Keratinocyte (primary cell): ENCODE measurements around the gene ZSCAN5A. TPM values are rescaled to one million over a fixed set of nuclear protein-coding genes. Genes with fewer than 3 reads are reported as not detected.

Experiments
- DNase-seq: peaks from one replicate; pipeline ENCODE4 v3.0.0-alpha.2; 2011; ENCODE audit warnings: low read depth, missing footprints, low spot score
- FAIRE-seq: peaks from 2 replicates; lab custom pipeline; 2011; peaks lifted over from hg19 to GRCh38; lab: Jason Lieb, UNC
- H2AFZ ChIP-seq: 2 replicates; pipeline ENCODE4 v1.6.0; 2012; ENCODE audit warnings: low read length, control low read depth, inconsistent platforms; ENCODE audit not compliant: control insufficient read depth
- H3K27ac ChIP-seq: 2 replicates; pipeline ENCODE4 v1.5.1; 2011; ENCODE audit warnings: low read length; ENCODE audit not compliant: control insufficient read depth, insufficient read depth
- H3K27me3 ChIP-seq: 3 replicates; pipeline ENCODE4 v1.6.0; 2011; ENCODE audit warnings: low read length; ENCODE audit not compliant: control insufficient read depth, insufficient read depth; ENCODE audit errors: extremely low read depth
- H3K36me3 ChIP-seq, 2 experiments: 2 replicates in 1 of 2; 3 replicates in 1 of 2; pipeline ENCODE4 v1.5.1; 2011; ENCODE audit warnings: low read length in 2 of 2, mild to moderate bottlenecking in 1 of 2; ENCODE audit not compliant: control insufficient read depth in 2 of 2, insufficient read depth in 2 of 2; ENCODE audit errors: extremely low read depth in 1 of 2
- H3K4me1 ChIP-seq: 3 replicates; pipeline ENCODE4 v1.5.1; 2011; ENCODE audit warnings: low read length; ENCODE audit not compliant: control insufficient read depth, insufficient read depth; ENCODE audit errors: extremely low read depth
- H3K4me2 ChIP-seq: 3 replicates; pipeline ENCODE4 v1.6.0; 2011; ENCODE audit warnings: low read depth, low read length; ENCODE audit not compliant: control insufficient read depth, insufficient read depth; ENCODE audit errors: extremely low read depth
- H3K4me3 ChIP-seq, 3 experiments: fragments of 200-600 bp in 1 of 3; sonication (generic) in 1 of 3; 2 replicates in 2 of 3; 3 replicates in 1 of 3; pipeline ENCODE4 v1.5.1; 2011 to 2016; ENCODE audit warnings: low read length in 3 of 3, mild to moderate bottlenecking in 3 of 3, control low read depth in 2 of 3, inconsistent platforms in 1 of 3, low read depth in 1 of 3, mixed read lengths in 1 of 3, mixed run types in 1 of 3, moderate library complexity in 1 of 3; ENCODE audit not compliant: control insufficient read depth in 2 of 3, insufficient read depth in 2 of 3; ENCODE audit errors: extremely low read depth in 1 of 3
- H3K79me2 ChIP-seq: 2 replicates; pipeline ENCODE4 v1.6.0; 2012; ENCODE audit warnings: low read length; ENCODE audit not compliant: control insufficient read depth, insufficient read depth
- H3K9ac ChIP-seq: 3 replicates; pipeline ENCODE4 v1.6.0; 2011; ENCODE audit warnings: low read length; ENCODE audit not compliant: control insufficient read depth, insufficient read depth; ENCODE audit errors: extremely low read depth
- H3K9me1 ChIP-seq: 3 replicates; pipeline ENCODE4 v1.6.0; 2011; ENCODE audit warnings: low read length; ENCODE audit not compliant: control insufficient read depth, insufficient read depth; ENCODE audit errors: extremely low read depth
- H3K9me3 ChIP-seq: 2 replicates; pipeline ENCODE4 v1.5.1; 2012; ENCODE audit warnings: low read depth, low read length; ENCODE audit not compliant: control insufficient read depth
- H4K20me1 ChIP-seq: 3 replicates; pipeline ENCODE4 v1.6.0; 2011; ENCODE audit warnings: low read length; ENCODE audit not compliant: control insufficient read depth, insufficient read depth; ENCODE audit errors: extremely low read depth
- EZH2 ChIP-seq: IDR thresholded peaks from one replicate; pipeline ENCODE4 v1.6.1; 2012; ENCODE audit warnings: inconsistent platforms, mild to moderate bottlenecking, low read length, moderate library complexity
- dilution Hi-C: fragments of 300-500 bp; cut with MboI; formaldehyde crosslinking; loops from one replicate; pipeline ENCODE4 v1.7.0; 2020; ENCODE audit warnings: low sequenced_read_pairs; ENCODE audit not compliant: extremely low pct_ligation_motif_present
- polyA plus RNA-seq, 5 experiments: library from polyadenylated mRNA; depleted of rRNA in 3 of 5; stranded (reverse) in 3 of 5; stranded (forward) in 1 of 5; unstranded in 1 of 5; fragments of >200 nt; gene quantifications; 1 replicate in 1 of 5; 2 replicates in 3 of 5; 3 replicates in 1 of 5; pipeline versions ENCODE4 v1.2.1 to v1.2.3, GENCODE V29; 2011 to 2012; ENCODE audit warnings: missing spikeins in 2 of 5, low read depth in 1 of 5, low replicate concordance in 1 of 5
- TF ChIP-seq, protein P1 (sequence below), 3 experiments: IDR thresholded peaks in 1 of 3; conservative IDR thresholded peaks in 1 of 3; optimal IDR thresholded peaks in 1 of 3; 2 replicates in 2 of 3; 3 replicates in 1 of 3; pipeline versions ENCODE3 to v1.5.1; 2011; ENCODE audit warnings: low read length in 3 of 3, mild to moderate bottlenecking in 3 of 3, moderate library complexity in 2 of 3, control low read depth in 1 of 3, inconsistent platforms in 1 of 3; ENCODE audit not compliant: insufficient read depth in 2 of 3; ENCODE audit errors: extremely low read depth in 1 of 3

The ZSCAN5A gene
- polyA plus RNA-seq, 1 donor (not counting 4 experiments of a cell fraction or from before 2014, with no cell fraction given), result 6.1 TPM

DNA sequence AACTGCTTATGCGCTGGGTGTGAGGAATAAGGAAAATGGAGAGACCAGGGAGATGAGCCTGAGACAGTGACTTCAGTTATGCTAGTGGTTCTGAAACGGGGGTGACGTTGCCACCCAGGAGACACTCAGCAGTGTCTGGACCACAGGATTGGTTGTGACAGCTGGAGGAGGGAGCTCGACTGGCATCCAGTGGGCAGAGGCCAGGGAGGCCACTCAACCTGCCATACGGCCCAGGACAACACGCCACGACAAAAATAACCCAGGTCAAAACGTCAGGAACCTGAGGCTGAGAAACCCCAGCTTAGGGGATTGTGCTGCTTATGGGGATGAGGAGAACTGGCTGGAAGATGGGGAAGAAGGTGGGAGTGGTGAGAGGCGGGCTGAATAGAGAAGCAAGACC lies 10.4 kb downstream of the ZSCAN5A start:
- dilution Hi-C loops, result no loop called here
- no peak for FAIRE-seq

DNA sequence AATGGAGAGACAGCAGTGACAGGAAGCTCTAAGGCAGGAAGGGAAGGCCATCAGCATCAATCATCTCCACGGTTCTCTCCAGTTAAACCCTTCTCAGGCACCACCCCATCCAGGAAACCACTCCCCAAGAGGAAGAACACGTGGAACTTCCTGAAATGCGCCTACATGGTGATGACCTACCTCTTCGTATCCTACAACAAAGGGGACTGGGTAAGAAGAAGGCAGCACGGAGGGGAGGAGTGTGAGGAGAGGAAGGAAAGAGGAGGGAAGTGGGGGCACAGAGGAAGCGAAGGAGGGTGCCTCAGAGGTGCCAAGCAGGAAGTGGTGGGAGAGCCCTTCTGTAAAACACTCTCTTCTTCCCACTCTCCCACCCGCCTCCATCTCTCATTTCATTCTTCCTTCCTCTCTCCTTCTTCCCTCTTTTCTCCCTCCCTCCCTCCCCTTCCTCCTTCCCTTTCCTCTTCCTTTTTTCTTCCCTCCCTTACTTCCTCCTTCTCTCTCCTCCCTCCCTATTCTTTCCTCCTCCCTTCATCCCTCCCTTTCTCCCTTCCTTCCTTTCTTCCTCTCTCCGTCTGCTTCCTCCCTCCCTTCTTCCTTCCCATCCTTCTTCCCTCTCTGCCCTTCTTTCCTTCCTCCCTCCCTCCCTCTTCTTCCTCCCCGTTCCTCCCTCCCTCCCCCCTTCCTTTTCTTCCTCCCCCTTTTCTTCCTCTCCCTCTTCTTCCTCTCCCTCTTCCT lies 12.6 kb downstream of the ZSCAN5A start:
- no peak overlapping the region for H2AFZ ChIP-seq
- dilution Hi-C loops, result no loop called here
- no peaks in the 10 kb centered on the region for H3K9me1 ChIP-seq
- H4K20me1 ChIP-seq, result no peaks in the 10 kb centered on the region
- DNase-seq (no peak), FAIRE-seq (no peak)
- no peak overlapping the region for H3K4me3 ChIP-seq
- no peaks in the 10 kb centered on the region for H3K27me3 ChIP-seq
- peaks cover 5 to 6% of the 10 kb centered on the region in 2 experiments for H3K36me3 ChIP-seq
- no peaks in the 10 kb centered on the region for H3K79me2 ChIP-seq
- peaks cover 3% of the 10 kb centered on the region for H3K4me1 ChIP-seq
- H3K27ac ChIP-seq, result no peak overlapping the region
- H3K9ac ChIP-seq, result no peak overlapping the region
- H3K9me3 ChIP-seq, result no peaks in the 10 kb centered on the region
- no peak for TF ChIP-seq EZH2
- TF ChIP-seq, protein P1, sequence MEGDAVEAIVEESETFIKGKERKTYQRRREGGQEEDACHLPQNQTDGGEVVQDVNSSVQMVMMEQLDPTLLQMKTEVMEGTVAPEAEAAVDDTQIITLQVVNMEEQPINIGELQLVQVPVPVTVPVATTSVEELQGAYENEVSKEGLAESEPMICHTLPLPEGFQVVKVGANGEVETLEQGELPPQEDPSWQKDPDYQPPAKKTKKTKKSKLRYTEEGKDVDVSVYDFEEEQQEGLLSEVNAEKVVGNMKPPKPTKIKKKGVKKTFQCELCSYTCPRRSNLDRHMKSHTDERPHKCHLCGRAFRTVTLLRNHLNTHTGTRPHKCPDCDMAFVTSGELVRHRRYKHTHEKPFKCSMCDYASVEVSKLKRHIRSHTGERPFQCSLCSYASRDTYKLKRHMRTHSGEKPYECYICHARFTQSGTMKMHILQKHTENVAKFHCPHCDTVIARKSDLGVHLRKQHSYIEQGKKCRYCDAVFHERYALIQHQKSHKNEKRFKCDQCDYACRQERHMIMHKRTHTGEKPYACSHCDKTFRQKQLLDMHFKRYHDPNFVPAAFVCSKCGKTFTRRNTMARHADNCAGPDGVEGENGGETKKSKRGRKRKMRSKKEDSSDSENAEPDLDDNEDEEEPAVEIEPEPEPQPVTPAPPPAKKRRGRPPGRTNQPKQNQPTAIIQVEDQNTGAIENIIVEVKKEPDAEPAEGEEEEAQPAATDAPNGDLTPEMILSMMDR (optimal IDR thresholded peaks at IDR 0.05 in 1 of 3, IDR thresholded peaks at IDR 0.05 in 1 of 3, conservative IDR thresholded peaks at IDR 0.05 in 1 of 3; ENCODE audit: extremely low read depth in 1 of 3, insufficient read depth in 2 of 3, low read length in 3 of 3), result no peak
- H3K4me2 ChIP-seq, result no peak overlapping the region

More for the DNA sequence above, 10.4 kb downstream of the ZSCAN5A start:
- Histone ChIP-seq H2AFZ (no peak overlapping the region), H3K9me3 (no peaks in the 10 kb centered on the region), H3K4me2 (no peak overlapping the region), H3K9me1 (no peaks in the 10 kb centered on the region), H3K4me1 (peaks cover 3% of the 10 kb centered on the region), H3K27ac (no peak overlapping the region), H3K36me3 (peaks cover 6 to 7% of the 10 kb centered on the region in 2 experiments), H3K4me3 (no peak overlapping the region), H4K20me1 (no peaks in the 10 kb centered on the region), H3K27me3 (no peaks in the 10 kb centered on the region), H3K9ac (no peak overlapping the region), H3K79me2 (no peaks in the 10 kb centered on the region)
- TF ChIP-seq EZH2, result no peak
- TF ChIP-seq, protein P1 (optimal IDR thresholded peaks at IDR 0.05 in 1 of 3, IDR thresholded peaks at IDR 0.05 in 1 of 3, conservative IDR thresholded peaks at IDR 0.05 in 1 of 3; ENCODE audit: extremely low read depth in 1 of 3, insufficient read depth in 2 of 3, low read length in 3 of 3), result no peak
- no peak for DNase-seq
